ENCODE data around the gene GPRC5C.

GRCh38 chr17:74485022-74485743 is 53.3 kb downstream of the GPRC5C start:
- TF ChIP-seq CTCF (IDR thresholded peaks at IDR 0.05) (no peak), POLR2A (IDR thresholded peaks at IDR 0.05) (no peak)
